Lung (tissue), 12 donors: ENCODE measurements around the gene PRSS36. TPM values are rescaled to one million over a fixed set of nuclear protein-coding genes. Genes with fewer than 3 reads are reported as not detected.
A peak's percentile ranks its signal among the peaks of the same experiment; 100 is the strongest.
"Not testable (repeated sequence)": the region's sequence is repeated elsewhere in the genome, so short reads cannot be mapped to it uniquely, and the experiment has no call there.

Source experiments
- ATAC-seq: fragments of 200-7000 bp; cut with Tn5 transposase; one replicate; pipeline ENCODE4 v1.9.1; 2020; ENCODE audit warnings: moderate number of reproducible peaks; ENCODE audit not compliant: insufficient read depth, low FRiP score
- DNase-seq, 3 donors: peaks; one replicate each; pipeline ENCODE4 v3.0.0-alpha.2; 2013 to 2017
- H3K27ac ChIP-seq, 2 donors: one replicate each; pipeline ENCODE4 v1.5.1; 2013; ENCODE audit warnings: mild to moderate bottlenecking in 2 of 2, moderate library complexity in 2 of 2, control low read depth in 1 of 2, inconsistent platforms in 1 of 2, low read depth in 1 of 2, low read length in 1 of 2
- H3K27me3 ChIP-seq, 3 donors: one replicate each; pipeline ENCODE4 v1.5.1; 2013; ENCODE audit warnings: low read length in 2 of 3; ENCODE audit not compliant: control insufficient read depth in 3 of 3, insufficient read depth in 3 of 3
- H3K36me3 ChIP-seq, 4 donors: one replicate each; pipeline ENCODE4 v1.5.1; 2013; ENCODE audit warnings: low read length in 4 of 4, mild to moderate bottlenecking in 1 of 4, moderate library complexity in 1 of 4; ENCODE audit not compliant: control insufficient read depth in 4 of 4, insufficient read depth in 4 of 4
- H3K4me1 ChIP-seq, 5 donors: one replicate each; pipeline ENCODE4 v1.5.1; 2013; ENCODE audit warnings: low read length in 5 of 5, mild to moderate bottlenecking in 2 of 5, moderate library complexity in 1 of 5; ENCODE audit not compliant: control insufficient read depth in 5 of 5, insufficient read depth in 5 of 5
- H3K4me3 ChIP-seq: one replicate; pipeline ENCODE4 v1.5.1; 2013; ENCODE audit warnings: mild to moderate bottlenecking, control low read depth, moderate library complexity
- H3K9ac ChIP-seq, 2 donors: one replicate each; pipeline ENCODE4 v1.5.1; 2013; ENCODE audit warnings: low read length in 2 of 2, control low read depth in 1 of 2; ENCODE audit not compliant: insufficient read depth in 1 of 2
- H3K9me3 ChIP-seq, 4 donors: one replicate each; pipeline ENCODE4 v1.5.1; 2013; ENCODE audit warnings: low read length in 3 of 4, mild to moderate bottlenecking in 1 of 4, moderate library complexity in 1 of 4; ENCODE audit not compliant: control insufficient read depth in 4 of 4, insufficient read depth in 3 of 4
- WGBS, 2 donors: extraction: QIAGEN DNeasy Blood & Tissue Kit; methylation state at CpG; one replicate each; pipeline ENCODE4 v1.1.7; 2013; 5-methylcytosine and 5-hydroxymethylcytosine counted together
- polyA plus RNA-seq, 2 donors: library from polyadenylated mRNA; stranded (reverse); fragments of 200-250 nt; gene quantifications; one replicate each; pipeline ENCODE4 v1.2.1, GENCODE V29; 2013
- total RNA-seq, 2 donors: library from RNA; depleted of rRNA in 1 of 2; stranded (reverse); fragments of >200 nt in 1 of 2; gene quantifications; one replicate each; pipeline ENCODE4 v1.2.1, GENCODE V29; 2014 to 2021
- TF ChIP-seq, protein P1 (sequence below): IDR thresholded peaks from 2 replicates; pipeline ENCODE4 v1.5.1; 2012; ENCODE audit warnings: mild to moderate bottlenecking; ENCODE audit errors: control extremely low read depth, extremely low read depth
- donor health status: control.
- donor health status: control.
- donor health status: Bipolar disorder and iron deficiency.
- donor health status: healthy.
- donor health status: DM: yes; HTN: yes; CAD: no.

Gene PRSS36
- total and polyA plus RNA-seq, 4 donors: 0.43 to 4.2 (median 3.1) TPM

DNA sequence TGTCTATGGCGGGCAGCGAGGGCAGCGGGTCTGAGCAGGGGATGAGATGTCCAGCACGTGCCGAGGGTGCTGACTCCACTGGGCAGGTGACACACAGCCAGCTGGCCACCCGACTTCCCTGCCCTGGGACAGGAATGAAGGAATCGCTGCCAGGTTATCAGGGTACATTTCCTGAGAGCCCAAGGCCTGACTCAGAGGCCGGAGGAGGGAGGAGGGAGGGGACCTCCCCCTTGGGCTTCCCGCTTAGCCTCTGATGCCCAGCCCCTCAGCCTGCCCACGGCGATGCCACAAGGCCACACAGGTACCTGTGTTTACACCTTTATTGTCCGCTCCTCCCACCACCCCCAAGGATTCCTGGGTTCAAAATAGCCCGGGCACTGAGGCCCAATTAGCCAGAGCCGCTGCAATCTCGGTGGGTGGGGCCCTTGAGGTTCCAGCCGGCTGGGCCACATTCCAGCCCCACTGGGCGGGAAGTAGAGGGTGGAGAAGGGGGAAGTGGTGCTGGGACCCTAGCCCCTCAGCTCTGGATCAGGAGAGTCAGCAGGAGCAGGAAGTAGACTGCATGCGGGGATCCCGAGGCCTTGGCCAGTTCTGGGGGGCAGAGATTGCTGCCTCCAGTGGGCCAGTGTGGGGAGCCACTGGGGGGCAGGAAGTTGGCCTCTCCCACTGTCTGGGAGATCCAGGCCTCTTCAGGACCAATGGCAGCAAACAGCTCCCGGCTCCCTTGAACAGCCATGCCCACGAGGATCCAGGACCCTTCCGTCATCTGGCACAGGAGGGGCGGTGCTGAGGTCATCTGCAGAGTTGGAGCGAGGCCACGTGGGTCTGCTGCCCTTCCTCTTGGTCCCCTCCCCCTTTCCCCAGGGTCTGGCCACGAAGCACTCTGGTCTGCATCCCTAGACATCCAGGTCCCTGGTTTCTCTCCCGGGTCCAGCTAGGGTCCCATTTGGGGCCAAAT, 11.0 kb downstream of the PRSS36 start:
- TF ChIP-seq, protein P1, sequence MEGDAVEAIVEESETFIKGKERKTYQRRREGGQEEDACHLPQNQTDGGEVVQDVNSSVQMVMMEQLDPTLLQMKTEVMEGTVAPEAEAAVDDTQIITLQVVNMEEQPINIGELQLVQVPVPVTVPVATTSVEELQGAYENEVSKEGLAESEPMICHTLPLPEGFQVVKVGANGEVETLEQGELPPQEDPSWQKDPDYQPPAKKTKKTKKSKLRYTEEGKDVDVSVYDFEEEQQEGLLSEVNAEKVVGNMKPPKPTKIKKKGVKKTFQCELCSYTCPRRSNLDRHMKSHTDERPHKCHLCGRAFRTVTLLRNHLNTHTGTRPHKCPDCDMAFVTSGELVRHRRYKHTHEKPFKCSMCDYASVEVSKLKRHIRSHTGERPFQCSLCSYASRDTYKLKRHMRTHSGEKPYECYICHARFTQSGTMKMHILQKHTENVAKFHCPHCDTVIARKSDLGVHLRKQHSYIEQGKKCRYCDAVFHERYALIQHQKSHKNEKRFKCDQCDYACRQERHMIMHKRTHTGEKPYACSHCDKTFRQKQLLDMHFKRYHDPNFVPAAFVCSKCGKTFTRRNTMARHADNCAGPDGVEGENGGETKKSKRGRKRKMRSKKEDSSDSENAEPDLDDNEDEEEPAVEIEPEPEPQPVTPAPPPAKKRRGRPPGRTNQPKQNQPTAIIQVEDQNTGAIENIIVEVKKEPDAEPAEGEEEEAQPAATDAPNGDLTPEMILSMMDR: no peak
- Histone ChIP-seq H3K27ac (peak overlapping the region; percentile 24 to 88), H3K4me1 (peaks cover 7 to 45% (median 20%) of the 10 kb centered on the region in 5 donors), H3K27me3 (no peaks in the 10 kb centered on the region), H3K9me3 (no peaks in the 10 kb centered on the region), H3K4me3 (no peak overlapping the region), H3K36me3 (no peaks in the 10 kb centered on the region), H3K9ac (peak overlapping the region; percentile 30 to 32)
- WGBS, 2 donors: 55 to 67% methylated on average over 26 to 27 of the region's 27 CpGs
- DNase-seq (peak; percentile 71 to 81 (median 79)), ATAC-seq (peak; percentile 10)

DNA sequence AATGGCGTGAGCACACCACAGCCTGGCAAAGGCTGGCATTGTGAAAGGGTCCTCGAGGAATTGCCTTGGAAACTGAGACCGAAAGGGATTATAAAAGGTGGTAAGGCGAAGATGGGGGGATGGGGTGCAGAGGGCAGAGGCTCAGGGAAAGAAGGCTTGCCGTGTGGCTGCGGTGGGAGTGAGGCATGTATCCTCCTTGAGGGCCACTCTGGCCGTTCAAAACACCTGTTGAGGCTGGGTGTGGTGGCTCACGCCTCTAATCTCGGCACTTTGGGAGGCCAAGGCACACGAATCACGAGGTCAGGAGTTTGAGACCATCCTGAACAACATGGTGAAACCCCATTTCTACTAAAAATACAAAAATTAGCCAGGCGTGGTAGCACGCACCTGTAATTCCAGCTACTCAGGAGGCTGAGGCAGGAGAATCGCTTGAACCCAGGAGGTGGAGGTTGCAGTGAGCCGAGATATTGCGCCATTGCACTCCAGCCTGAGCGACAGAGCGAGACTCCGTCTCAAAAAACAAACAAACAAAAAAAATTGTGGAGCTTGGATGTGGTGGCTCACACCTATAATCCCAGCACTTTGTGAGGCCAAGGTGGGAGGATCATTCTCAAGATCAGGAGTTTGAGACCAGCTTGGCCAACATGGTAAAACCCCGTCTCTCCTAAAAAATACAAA, 12.9 kb downstream of the PRSS36 start:
- not testable (repeated sequence) for H3K27me3 ChIP-seq, DNase-seq, H3K9ac ChIP-seq, H3K4me3 ChIP-seq, ATAC-seq, H3K27ac ChIP-seq, H3K9me3 ChIP-seq, H3K36me3 ChIP-seq
- peaks cover 7 to 49% (median 18%) of the 10 kb centered on the region in 5 donors for H3K4me1 ChIP-seq
- 79 to 86% methylated on average over 20 of the region's 20 CpGs for WGBS, 2 donors

DNA sequence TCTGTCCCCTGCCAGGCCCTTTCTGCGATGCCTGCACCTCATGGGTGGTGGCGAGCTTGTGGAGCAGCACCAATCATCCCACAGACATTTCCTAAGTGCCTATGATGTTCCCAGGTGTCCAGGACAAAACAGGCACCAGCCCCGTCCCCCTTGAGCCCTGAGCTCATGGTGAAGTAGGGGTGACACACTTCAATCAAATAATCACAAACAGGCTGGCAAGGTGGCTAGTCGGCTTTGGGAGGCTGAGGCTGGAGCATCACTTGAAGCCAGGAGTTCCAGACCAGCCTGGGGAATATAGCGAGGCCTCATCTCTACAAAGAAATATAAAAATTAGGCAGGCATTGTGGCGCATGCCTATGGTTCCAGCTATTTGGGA, 13.6 kb downstream of the PRSS36 start:
- DNase-seq (no peak), ATAC-seq (no peak)
- Histone ChIP-seq H3K27ac (no peak overlapping the region), H3K27me3 (no peaks in the 10 kb centered on the region), H3K9me3 (no peaks in the 10 kb centered on the region), H3K4me3 (no peak overlapping the region), H3K4me1 (peaks cover 2 to 45% (median 13%) of the 10 kb centered on the region in 5 donors), H3K36me3 (peaks cover 0 to 15% (median 9%) of the 10 kb centered on the region in 4 donors), H3K9ac (no peak overlapping the region)
- TF ChIP-seq, protein P1: no peak
- 81 to 93% methylated on average over 6 of the region's 6 CpGs for WGBS, 2 donors
